Ishikawa (cell line): ENCODE data around the gene FOXJ1.

ENCODE experiments used
- CEBPB ChIP-seq: IDR thresholded peaks from 2 replicates; pipeline ENCODE4 v1.6.1; 2012
- CREB1 ChIP-seq: IDR thresholded peaks from 2 replicates; pipeline ENCODE4 v1.6.1; 2012; ENCODE audit warnings: low read depth
- EGR1 ChIP-seq: IDR thresholded peaks from 2 replicates; pipeline ENCODE4 v1.6.1; 2012
- EP300 ChIP-seq: IDR thresholded peaks from 2 replicates; pipeline ENCODE4 v1.6.1; 2012; ENCODE audit warnings: borderline replicate concordance
- FOXM1 ChIP-seq: IDR thresholded peaks from 2 replicates; pipeline ENCODE4 v1.6.1; 2012; ENCODE audit warnings: low read depth, borderline replicate concordance
- MAX ChIP-seq: IDR thresholded peaks from 2 replicates; pipeline ENCODE4 v1.6.1; 2012
- NFIC ChIP-seq: IDR thresholded peaks from 2 replicates; pipeline ENCODE4 v1.6.1; 2012
- RAD21 ChIP-seq: IDR thresholded peaks from 2 replicates; pipeline ENCODE4 v1.6.1; 2012; ENCODE audit warnings: low read depth
- REST ChIP-seq: IDR thresholded peaks from 2 replicates; pipeline ENCODE4 v1.6.1; 2012; ENCODE audit warnings: low read depth, mild to moderate bottlenecking
- TAF1 ChIP-seq: IDR thresholded peaks from 2 replicates; pipeline ENCODE4 v1.6.1; 2012; ENCODE audit warnings: low read depth, mild to moderate bottlenecking
- TCF12 ChIP-seq: IDR thresholded peaks from 2 replicates; pipeline ENCODE4 v1.6.1; 2012; ENCODE audit warnings: low read depth
- USF1 ChIP-seq: IDR thresholded peaks from 2 replicates; pipeline ENCODE4 v1.6.1; 2012
- YY1 ChIP-seq: IDR thresholded peaks from 2 replicates; pipeline ENCODE4 v1.6.1; 2012; ENCODE audit warnings: low read depth
- ZBTB7A ChIP-seq: IDR thresholded peaks from 2 replicates; pipeline ENCODE4 v1.6.1; 2012; ENCODE audit warnings: low read depth

GRCh38 chr17:76135810-76136188, 5.2 kb downstream of the FOXJ1 start:
- TF ChIP-seq NFIC (no peak), USF1 (no peak), RAD21 (no peak), EP300 (no peak), ZBTB7A (no peak), TAF1 (no peak), CEBPB (no peak), TCF12 (no peak), YY1 (no peak), FOXM1 (no peak), REST (no peak), MAX (no peak), CREB1 (no peak), EGR1 (no peak)
